Fibroblast of upper back skin (primary cell): ENCODE data around the gene FOXM1.
A peak's percentile ranks its signal among the peaks of the same experiment; 100 is the strongest.
"Not testable (repeated sequence)": the region's sequence is repeated elsewhere in the genome, so short reads cannot be mapped to it uniquely, and the experiment has no call there.

Experiments
- DNase-seq: peaks from one replicate; pipeline ENCODE4 v3.0.0-alpha.2; 2013

Gene FOXM1

DNA sequence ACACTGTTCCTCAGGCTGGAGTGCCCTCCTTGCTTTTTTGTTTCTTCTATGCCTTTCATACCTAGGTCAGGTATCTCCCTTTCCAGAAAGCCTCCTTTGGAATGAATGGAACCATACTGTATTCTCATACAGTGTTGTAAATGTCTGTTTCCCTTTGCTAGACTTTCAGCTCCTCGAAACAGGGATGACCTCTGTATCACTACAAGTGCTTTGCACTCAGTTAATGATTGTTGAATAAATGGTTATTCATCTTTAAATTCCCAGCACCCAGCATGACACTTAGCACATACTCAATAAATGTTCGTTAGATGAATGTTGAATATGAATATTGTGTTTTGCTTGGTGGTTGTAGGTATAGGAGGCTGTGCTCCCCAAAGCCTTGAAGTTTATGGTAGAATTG, 7.8 kb upstream of the FOXM1 start:
- no peak for DNase-seq

DNA sequence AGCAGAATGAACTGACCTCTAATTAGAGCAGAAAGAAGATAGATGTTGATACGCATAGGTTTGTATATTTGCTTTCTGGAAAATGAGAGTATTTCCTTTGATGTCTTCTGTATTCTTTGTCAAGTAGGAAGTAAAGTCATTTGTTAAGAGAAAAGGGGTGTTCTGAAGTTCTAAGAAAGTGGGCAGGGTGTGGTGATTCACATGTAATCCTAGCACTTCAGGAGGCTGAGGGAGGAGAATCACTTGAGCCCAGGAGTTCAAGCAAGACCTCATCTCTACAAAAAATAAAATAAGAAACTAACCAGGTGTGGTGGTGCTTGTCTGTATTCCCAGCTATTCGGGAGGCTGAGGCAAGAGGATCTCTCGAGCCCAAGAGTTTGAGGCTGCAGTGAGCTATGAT, 2.9 kb upstream of the FOXM1 start:
- no peak for DNase-seq

DNA sequence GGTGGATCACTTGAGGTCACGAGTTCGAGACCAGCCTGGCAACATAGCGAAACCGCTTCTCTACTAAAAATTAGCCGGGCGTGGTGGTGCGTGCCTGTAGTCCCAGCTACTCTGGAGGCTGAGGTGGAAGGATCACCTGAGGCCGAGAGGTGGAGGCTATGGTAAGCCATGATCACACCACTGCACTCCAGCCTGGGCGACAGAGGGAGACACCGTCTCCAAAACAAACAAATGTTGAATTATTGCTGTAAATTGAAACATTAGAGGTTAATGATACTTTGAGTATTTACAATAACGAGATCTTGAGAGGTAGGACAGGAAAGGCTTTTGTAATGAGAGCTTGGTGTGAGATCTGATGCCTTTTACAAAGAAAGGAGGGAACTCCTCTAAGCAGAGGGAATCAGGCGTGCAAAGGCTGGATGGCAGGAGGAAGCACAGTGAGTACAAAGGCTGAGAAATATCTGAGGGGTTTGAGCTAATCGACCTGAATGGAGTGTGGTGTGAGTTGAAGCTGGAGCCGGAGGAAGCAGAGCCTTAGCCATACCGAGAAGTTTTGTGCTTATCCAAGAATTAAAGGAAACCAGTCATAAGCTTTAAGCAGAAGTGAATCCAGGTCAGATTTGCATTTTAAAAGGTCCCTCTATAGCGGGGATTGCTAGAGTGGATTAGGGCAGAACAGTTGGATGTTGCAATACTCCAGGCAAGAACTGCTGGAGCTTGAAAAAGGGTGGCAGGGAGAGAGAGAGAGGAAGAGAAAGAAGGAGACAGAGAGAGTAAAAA, 1.2 kb upstream of the FOXM1 start:
- peak; percentile 32 for DNase-seq

DNA sequence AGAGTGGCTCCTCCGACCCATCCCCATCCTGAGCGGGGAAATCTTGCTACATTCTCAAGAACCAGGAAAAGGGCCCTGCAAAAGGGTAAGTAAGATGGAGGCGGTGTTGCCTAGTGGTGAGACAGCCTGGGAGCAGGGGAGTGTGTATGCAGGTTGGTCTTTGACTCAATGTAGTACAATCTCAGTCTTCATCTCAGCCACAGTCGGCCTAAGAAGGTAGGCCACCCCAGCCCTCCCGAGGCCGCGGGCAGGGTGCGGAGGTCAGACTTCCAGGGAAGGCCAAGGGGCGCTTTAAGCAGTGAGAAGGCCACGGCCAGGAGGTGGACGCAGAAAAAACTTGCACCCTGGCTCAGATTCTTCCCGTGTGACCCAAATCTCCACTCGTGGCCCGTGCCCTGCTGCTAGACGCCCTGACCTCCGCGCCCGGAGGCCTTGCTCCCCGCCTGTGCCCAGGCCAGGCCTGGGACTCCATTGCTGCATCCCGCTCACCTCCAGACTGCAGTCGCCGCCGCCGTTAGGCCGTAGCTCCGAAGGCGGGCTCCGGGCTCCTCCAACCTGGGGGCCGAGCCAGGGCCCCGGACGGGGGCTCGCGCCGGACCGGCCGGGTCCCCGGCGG, 435 bp downstream of the FOXM1 start:
- no peak for DNase-seq

DNA sequence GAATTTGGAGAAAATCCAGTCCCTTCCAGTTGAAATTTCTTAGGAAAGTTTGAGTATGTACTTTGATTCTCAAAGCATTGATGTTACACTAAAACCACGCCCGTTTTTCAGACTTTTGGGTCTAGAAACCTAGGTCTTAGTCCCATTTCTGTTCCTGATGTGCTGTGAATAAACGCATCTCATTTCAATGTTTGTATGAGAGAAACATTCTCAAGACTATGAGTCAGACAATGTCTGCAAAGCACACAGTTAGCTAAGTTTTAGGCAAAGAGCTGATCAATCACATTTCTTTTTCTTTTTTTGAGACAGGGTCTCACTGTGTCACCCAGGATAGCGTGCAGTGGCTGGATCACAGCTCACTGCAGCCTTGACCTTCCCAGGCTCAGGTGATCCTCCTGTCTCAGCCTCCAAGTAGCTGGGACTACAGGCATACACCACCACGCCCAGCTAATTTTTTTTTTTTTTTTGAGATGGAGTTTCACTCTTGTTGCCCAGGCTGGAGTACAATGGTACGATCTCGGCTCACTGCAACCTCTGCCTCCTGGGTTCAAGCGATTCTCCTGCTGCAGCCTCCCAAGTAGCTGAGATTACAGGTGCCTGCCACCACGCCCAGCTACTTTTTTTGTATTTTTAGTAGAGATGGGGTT, 7.9 kb downstream of the FOXM1 start:
- DNase-seq = not testable (repeated sequence)

DNA sequence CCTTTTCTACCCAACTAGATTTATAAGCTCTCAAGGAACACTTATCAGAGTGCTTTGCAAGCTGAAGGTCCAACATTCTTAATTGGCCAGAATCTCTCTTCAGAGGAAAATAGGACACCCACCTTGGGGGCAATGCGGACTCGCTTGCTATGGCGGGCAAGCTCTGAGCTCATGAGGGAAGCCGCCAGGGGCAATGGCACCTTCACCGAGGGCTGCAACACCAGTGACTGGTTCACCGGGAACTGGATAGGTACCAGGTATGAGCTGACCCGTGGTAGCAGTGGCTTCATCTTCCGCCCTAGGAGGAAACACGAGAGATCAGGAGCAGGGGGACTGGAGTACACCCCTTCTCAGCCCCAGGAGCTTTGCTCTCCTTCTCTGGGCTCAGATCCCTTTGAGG, 12.8 kb downstream of the FOXM1 start:
- DNase-seq = no peak

DNA sequence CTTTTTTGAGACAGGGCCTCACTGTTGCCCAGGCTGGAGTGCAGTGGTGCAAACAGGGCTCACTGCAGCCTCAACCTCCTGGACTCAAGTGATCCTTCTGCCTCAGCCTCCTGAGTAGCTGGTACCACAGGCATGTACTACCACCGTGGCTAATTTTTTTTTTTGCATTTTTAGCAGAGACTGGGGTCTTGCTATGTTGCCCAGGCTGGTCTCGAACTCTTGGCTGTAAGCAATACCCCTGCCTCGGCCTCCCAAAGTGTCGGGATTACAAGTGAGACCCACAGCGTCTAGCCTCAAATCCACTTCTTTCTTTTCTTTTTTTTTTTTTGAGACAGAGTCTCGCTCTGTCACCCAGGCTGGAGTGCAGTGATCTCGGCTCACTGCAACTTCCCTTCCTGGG, 13.6 kb downstream of the FOXM1 start:
- not testable (repeated sequence) for DNase-seq

DNA sequence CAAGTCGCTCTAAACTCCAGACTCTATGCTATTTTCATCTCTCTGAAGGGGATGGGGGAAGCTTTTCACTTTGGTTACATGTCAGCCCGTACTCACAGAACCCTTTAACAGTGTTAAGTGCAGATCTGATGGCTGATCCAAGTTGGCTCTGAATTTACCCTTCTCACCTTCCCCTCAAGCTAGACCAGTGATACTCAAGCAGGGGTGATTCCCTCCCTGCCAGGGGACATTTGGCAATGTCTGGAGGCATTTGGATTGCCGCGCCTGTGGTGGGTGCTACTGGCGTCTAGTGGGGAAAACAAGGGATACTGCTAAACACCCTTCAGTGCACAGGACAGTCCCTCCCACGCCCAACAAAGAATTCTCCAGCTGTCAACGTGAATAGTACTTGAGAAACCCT, 14.1 kb downstream of the FOXM1 start:
- DNase-seq = no peak

DNA sequence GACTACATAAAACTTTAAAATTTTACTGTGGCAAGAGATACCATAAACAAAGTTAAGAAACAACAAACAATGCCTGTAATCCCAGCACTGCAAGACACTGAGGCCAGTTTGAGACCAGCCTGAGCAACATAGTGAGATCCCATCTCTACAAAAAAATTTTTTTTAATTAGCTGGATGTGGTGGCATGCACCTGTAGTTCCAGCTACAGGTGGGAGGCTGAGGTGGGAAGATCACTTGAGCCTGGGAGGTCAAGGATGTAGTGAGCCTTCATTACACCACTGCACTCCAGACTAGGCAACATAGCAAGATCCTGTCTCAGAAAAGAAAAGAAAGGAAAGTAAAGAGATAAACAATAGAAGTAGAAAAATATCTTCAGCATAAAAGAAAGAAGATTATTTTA, 16.8 kb downstream of the FOXM1 start:
- DNase-seq = no peak

DNA sequence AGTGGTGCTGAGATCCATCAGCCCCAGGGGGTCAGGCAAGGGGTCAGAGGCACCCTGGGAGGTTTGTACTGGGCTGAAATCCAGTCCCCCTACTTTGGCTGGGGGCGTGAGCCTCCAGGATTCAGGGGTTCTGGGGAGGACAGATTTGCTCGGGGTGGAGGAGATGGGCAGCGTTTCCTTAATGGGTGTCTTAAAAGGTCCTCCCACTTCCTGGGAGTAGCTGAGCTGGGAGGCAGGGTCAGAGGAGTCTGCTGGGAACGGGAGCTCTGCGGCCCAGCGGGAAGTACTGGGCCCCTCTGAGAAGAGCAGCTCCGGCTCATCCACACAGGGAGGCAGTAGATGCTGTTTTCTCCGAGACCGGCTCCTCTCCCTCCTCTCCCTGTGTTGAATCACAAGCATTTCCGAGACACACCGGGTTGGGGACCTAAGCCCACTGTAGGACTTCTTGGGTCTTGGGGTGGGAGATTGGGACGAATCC, 18.0 kb downstream of the FOXM1 start:
- DNase-seq = no peak

DNA sequence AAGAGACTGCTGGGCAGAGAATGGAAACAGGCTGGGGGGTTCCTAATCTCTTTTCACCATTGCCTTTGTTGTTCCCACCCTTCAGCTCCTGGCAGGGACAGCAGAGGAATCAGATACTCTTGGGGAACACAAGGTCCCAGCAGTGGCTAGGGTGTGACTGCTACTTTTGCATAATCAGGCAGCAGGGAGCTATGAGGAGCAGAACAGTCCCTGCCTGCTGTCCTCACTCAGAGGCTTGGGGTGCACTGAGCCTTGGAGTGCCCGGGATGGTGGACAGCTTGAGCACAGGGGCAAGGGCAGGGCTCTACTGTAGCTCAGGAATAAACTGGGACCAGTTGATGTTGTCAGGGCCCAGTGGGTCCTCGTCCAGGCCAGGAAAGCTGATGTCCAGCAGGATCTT, 18.6 kb downstream of the FOXM1 start:
- DNase-seq = no peak

DNA sequence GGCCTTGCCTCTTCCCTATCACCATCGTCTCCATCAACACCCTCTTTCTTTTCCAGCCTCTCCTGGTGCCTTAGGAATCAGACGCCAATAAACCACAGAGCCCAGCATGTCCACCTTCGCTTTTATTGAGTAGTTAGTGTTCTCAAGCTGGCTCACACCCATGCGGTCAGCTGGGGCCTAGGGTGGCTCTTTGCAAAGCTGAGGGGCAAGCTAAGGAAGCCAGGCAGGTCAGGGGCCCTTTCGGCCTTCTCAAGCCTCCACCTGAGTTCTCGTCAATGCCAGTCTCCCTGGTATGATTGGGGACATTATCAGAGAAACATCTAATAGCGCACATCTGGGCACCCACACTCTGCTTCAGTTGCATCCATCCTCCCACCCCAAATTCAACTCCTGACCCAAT, 19.4 kb downstream of the FOXM1 start:
- DNase-seq = no peak

DNA sequence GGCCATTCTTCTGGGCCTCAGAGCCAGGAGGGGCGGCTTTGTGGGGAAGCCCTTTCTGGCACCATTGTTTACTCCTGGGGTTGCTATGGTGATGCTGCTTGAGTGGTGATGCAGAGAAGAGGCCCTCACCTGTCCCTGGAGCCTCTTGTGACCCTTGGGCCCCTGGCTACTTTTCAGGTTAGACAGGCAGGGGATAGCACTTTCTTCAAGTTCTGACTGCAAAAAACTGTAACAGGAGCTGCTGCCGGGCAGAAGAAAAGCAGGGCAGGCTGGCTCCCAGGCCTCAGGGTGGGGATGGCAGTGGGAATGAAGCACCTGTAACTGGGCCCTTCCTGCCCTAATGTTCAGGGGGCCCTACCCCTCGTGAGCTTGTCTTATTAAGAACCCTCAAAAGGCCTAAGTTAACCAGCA, 19.9 kb downstream of the FOXM1 start, which contains the start of gene TEX52:
Gene TEX52, minus strand, starts transcription at position 19 of the 411 bp plus-strand sequence. Its CDS starts 13 bp downstream, at position 6.
- DNase-seq = no peak

DNA sequence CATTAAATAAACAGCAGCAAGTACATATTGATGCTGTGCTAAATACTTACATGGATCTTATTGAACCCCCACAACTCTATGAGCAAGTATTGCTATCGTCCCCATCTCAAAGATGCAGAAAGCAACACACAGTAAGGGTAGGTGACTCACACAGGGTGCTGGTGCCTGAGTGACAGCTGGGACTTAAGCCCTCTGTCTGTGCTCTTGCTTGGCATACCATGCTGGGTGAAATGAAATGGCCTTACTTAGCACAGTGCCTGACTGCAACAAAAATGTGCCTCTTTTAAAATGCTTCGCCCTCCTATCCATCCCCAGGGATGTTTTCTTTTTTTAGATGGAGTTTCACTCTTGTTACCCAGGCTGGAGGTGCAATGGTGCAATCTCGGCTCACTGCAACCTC, 20.9 kb downstream of the FOXM1 start:
- no peak for DNase-seq

DNA sequence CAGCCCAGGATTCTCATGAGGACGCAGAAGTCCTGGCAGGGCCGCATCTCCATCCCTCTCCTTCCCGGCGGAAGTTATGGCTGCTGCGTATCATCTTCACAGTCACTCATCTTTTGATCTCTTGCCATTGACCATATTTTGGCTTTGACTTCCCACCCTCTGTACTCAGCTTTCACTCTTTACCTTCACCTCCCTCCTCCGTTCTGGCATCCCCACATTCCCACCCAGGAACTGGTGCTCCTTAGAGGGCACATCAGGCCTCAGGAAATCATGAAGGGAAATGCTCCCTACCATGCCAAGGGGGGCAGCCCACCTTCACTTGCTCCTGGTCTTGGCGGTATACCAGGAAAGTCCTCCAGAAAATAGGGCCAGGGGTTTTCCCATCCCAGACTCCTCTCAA, 21.4 kb downstream of the FOXM1 start:
- DNase-seq = no peak

DNA sequence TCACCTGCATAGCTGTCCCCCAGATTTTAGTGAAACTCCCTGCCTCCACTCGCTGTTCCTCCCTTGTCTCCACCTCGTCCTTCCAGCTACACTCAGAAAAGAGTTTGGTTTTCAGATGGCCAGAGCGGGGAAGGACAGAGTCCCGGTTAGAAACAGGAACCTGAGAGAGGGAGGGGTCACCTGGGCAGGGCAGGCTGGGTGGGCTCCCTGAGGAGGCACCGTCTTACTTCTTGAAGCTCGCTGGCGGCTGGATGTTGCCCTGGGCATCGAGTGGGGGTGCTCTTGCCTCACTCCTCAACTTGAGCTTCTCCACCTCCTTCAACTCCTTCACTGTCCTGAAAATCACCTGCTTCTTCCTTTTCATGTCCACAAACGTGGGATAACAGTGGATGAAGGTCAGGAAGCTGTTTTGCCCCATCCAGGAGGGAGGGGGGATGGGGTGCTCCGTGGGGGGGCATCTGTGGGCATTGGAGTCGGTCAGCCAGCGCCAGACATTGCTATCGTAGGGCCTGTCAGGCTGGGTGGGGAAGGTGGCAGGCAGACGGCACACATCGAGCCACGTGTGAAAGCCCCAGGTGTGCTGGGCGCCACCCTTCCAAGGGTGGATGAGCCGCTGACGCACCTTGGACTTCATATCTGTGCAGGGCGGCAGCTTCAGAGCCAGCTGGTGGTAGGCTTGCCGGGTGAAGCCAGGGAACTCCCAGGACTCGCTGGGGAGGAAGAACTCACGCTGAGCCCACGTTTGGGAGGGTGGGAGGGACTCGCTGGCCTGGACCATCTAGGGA, 22.1 kb downstream of the FOXM1 start:
- no peak for DNase-seq

DNA sequence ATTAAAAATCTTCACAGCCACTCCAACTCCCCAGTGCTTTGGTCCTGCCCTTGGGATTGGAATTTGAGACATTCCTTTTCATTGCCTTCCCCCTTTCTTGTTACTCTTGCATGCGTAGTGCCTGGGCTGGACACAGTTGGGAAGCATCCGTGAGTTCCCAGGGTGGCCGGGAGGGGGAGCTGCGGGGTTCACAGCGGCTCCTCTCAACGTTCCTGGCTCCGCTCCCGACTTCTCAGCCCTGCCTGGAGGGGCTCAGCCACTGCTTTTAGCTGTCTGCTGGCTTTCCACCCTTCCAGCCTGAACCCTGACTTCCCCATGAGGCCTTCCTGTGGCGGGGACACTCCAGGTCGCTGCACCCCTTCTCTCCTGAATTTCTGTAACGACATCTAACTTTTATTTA, 23.3 kb downstream of the FOXM1 start:
- DNase-seq = peak; percentile 81

DNA sequence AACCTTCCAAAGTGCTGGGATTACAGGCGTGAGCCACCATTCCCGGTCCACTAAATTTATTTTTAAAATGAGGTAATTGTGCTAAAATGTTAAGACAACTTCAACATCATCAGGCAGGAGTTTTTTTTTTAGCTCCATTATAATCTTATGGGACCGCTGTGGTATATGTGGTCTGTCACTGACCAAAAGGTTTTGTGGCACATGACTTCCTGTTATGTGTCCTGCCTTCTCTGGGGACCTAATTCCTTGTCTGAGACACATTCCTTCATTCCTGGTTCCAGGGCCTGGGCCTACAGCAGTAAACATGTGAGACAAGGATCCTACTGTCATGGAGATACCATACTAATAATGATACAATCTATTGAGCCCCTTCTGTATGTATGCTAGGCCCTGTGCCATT, 25.0 kb downstream of the FOXM1 start:
- DNase-seq = no peak

DNA sequence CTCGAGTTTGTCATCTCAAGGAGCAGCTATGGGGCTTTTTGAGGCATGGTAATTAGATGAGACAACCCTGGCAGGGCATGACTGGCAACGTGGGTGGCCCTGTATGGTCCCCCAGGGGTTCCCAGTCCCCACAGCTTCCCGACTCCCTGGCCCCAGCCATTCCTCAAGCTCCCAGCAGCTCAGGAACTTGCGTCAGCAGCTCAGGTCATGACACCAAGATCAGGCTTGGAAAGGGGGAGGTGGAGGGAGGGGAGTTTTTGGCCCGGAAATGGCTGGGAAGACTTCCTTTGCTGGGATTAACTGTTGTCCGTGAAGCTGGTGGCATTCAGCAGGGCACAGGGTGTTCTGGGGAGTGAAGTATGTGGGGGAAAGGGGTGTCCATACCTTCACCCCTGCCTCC, 31.7 kb downstream of the FOXM1 start:
- DNase-seq = peak; percentile 80

DNA sequence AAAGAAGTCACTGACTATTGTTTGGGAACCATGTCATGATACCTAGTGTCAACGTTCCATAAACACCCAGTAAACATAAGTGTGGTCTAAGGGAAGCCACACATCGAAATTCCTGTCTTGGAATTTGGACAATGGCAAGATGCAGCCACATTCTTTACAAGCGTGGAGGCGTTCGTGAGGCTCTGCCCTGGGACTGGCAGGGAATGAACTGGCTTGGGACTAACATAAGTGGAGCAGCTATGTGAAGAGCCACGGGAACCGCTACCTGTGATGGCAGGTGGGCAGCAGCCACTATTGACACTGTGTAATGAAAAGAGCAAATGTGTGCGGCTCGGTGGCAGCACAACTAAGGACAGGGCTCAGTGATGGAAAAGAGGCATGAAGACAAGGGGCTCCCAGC, 32.2 kb downstream of the FOXM1 start:
- DNase-seq = peak; percentile 24

DNA sequence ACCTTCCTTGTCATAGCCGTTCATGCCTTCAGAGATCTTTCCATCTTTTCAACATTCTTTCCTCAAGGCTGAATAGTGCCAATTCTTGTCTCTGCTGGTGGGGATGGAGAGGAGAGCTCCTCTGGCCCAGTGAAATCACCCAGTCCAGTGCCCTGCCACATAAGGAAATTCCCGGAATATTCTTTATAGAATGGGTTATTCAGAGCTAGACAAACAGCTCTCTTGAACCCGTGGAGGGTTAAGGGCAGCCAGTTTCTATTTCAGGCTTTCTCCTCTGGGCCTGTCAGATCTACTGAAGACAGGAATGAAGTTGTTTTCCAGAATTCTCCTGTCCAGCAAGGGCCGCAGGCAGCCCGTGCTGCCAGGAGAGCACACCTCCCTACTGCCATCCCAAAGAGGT, 34.0 kb downstream of the FOXM1 start:
- DNase-seq = no peak

DNA sequence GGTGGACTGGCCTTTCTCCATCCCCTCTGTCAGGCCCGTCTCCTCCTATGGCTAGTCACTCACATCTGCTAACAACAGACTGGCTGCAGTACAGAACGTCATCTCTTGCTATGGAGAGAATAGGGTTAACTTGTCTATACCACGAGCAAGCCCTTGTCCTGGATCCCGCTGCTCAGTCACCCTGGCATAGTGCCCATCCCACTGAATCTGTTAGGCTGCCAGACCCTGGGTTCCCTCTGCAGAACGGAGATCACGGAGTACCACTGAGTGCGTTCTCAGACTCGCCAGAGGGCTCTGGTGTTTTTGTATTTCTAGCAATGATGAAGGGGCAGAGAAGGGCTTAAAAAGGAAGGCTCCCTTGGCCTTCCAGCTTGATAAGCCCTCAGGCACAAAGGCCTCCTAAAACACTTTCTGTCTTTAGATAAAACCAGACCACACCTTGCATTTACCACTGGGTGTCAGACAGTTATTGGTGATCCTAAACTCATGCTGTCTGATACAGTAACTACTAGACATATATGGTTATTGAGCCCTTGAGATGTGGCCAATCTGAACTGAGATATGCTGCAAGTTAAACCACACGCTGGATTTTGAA, 35.8 kb downstream of the FOXM1 start:
- no peak for DNase-seq

DNA sequence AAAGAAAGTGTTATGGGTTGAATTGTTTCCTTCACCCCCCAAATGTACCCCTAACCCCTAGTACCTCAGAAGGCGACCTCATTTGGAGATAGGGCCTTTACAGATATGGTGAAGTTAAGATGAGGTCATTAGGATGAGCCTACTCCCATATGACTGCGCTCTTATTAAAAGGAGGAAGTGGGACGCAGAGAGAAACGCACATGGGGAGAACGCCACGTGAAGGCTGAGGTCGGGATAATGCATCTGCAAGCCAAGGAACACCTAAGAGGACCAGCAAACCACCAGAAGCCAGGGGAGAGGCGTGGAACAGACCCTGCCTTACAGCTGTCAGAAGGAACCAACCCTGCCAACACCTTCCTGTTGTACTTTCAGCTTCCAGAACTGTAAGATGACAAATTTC, 40.4 kb downstream of the FOXM1 start:
- DNase-seq = no peak
